Neural cell (in vitro differentiated cells): ENCODE measurements around the gene MAPK4.

Source experiments
- CTCF ChIP-seq: fragments of 450-650 bp; IDR thresholded peaks from 2 replicates; pipeline ENCODE4 v1.5.1; 2014; ENCODE audit warnings: antibody characterized with exemption, mild to moderate bottlenecking, moderate library complexity; ENCODE audit not compliant: poor library complexity, severe bottlenecking
- EP300 ChIP-seq: fragments of 450-650 bp; conservative IDR thresholded peaks from 2 replicates; pipeline ENCODE4 v1.6.1; 2014; ENCODE audit warnings: antibody characterized with exemption, mild to moderate bottlenecking, moderate library complexity; ENCODE audit not compliant: poor library complexity, severe bottlenecking
- EZH2 ChIP-seq: fragments of 200-600, 300-800 bp; shearing (Covaris generic), sonication (generic); IDR thresholded peaks from 2 replicates; pipeline ENCODE4 v1.6.1; 2014; ENCODE audit warnings: antibody characterized with exemption, low read length, borderline replicate concordance, mild to moderate bottlenecking; ENCODE audit not compliant: insufficient read depth, poor library complexity, severe bottlenecking
- POLR2AphosphoS5 ChIP-seq: IDR thresholded peaks from 2 replicates; pipeline ENCODE4 v1.6.1; 2012
- RAD21 ChIP-seq: fragments of 450-650 bp; conservative IDR thresholded peaks from 2 replicates; pipeline ENCODE4 v1.6.1; 2014; ENCODE audit warnings: antibody characterized with exemption, mild to moderate bottlenecking, moderate library complexity
- SMC3 ChIP-seq: fragments of 450-650 bp; conservative IDR thresholded peaks from 2 replicates; pipeline ENCODE4 v1.6.1; 2014; ENCODE audit warnings: antibody characterized with exemption, mild to moderate bottlenecking, moderate library complexity; ENCODE audit not compliant: poor library complexity
- TAF1 ChIP-seq: IDR thresholded peaks from 2 replicates; pipeline ENCODE4 v1.6.1; 2012; ENCODE audit warnings: low read depth

- TF ChIP-seq RAD21 (no peak), CTCF (no peak), SMC3 (no peak), TAF1 (no peak), POLR2AphosphoS5 (no peak), EP300 (no peak), EZH2 (no peak)
These were observed 82.6 kb downstream of the MAPK4 start for GRCh38 chr18:50642439-50642838.
